Type B pancreatic cell (in vitro differentiated cells): Measurements from ENCODE around the gene CGB3. TPM values are rescaled to one million over a fixed set of nuclear protein-coding genes. Genes with fewer than 3 reads are reported as not detected.

Source experiments
- DNase-seq: peaks from one replicate; pipeline ENCODE4 v3.0.0; 2021; ENCODE audit warnings: mixed read lengths; ENCODE audit not compliant: unreplicated experiment; ENCODE audit errors: extremely low spot score
- H3K27ac Mint-ChIP-seq: 2 replicates; pipeline ENCODE4 v1.8.0; 2021; ENCODE audit warnings: mild to moderate bottlenecking, mixed read lengths
- H3K27me3 Mint-ChIP-seq: 2 replicates; pipeline ENCODE4 v1.8.0; 2021; ENCODE audit warnings: mixed read lengths
- H3K36me3 Mint-ChIP-seq: 2 replicates; pipeline ENCODE4 v1.8.0; 2021; ENCODE audit warnings: mixed read lengths
- H3K4me1 Mint-ChIP-seq: one replicate; pipeline ENCODE4 v1.8.0; 2021; ENCODE audit warnings: mixed read lengths; ENCODE audit not compliant: unreplicated experiment
- H3K4me3 Mint-ChIP-seq: 2 replicates; pipeline ENCODE4 v1.8.0; 2021; ENCODE audit warnings: mild to moderate bottlenecking, mixed read lengths
- H3K9me3 Mint-ChIP-seq: 2 replicates; pipeline ENCODE4 v1.8.0; 2021; ENCODE audit warnings: mixed read lengths
- CTCF ChIP-seq: fragments of 200-600 bp; sonication (generic); conservative IDR thresholded peaks from 2 replicates; pipeline ENCODE4 v1.5.0; 2021; ENCODE audit warnings: antibody characterized with exemption, mild to moderate bottlenecking
- total RNA-seq: library from RNA; stranded (reverse); gene quantifications from 2 replicates; pipeline ENCODE4 v1.2.1, GENCODE V29; 2021; ENCODE audit warnings: low replicate concordance

CGB3 gene
- total RNA-seq, 1 donor from 2014 or later: not detected

DNA sequence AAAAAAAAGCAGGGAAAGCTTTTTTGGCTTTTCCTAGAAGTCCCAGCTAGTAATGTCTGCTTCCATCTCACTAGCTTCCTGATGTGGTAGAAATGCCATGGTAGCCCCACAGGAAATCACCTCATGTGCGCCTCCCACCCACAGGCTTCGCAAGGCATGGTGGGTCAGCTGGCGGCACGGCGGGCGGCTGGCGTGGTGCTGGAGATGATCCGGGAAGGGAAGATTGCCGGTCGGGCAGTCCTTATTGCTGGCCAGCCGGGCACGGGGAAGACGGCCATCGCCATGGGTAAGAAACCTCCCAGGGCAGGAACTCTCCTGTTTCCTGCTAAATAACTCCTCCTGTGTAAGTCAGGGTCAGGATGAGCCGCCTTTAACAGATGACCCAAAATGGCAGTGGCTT, 20.0 kb downstream of the CGB3 start:
- peaks cover 7% of the 10 kb centered on the region for H3K4me1 Mint-ChIP-seq
- no peaks in the 10 kb centered on the region for H3K9me3 Mint-ChIP-seq
- H3K36me3 Mint-ChIP-seq: peaks cover 9% of the 10 kb centered on the region

DNA sequence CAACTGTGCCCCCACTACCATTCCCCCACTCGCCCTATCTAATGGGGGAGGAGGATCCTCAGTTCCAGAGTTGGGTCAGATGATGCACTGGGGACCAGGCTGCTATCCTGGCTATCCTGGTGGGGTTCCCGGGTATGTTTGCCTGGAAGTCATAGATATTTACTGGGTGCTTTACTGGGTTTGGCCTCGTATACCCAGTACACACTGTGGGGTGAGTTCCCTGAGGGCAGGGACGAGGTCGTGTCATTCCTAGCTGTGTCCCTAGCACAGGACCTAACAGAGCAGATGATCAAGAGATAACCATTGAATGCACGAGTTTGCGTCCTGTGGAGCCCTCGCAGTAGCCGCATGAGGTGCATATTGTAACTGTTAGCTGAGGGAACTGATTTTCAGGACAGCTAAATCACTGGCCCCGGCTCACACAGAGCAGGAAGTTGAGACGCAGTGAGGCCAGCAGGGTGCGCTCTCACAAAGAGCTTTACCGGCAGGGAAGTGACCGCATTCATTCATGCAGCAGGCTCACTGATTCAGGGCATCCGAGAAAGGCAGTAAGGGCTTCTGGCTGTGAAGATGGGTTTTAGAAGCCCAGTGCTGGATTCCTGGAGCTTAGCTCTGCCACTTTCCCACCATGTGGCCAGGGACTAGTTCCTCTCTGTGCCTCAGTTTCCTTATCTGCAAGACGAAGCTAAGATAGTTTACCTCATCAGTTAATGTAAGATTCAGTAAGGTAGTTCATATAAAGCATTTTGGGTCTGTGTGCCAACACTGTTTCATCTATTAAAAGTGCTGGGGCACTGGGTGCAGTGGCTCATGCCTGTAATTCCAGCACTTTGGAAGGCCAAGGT, 24.4 kb downstream of the CGB3 start:
- Mint-ChIP-seq H3K9me3 (no peaks in the 10 kb centered on the region), H3K27ac (peak overlapping the region; percentile 21), H3K4me1 (peaks cover 17% of the 10 kb centered on the region), H3K4me3 (peak overlapping the region; percentile 5), H3K27me3 (no peaks in the 10 kb centered on the region), H3K36me3 (peaks cover 6% of the 10 kb centered on the region)
- peak; percentile 82 for TF ChIP-seq CTCF
- DNase-seq: no peak

More for the DNA sequence above, 20.0 kb downstream of the CGB3 start:
- TF ChIP-seq CTCF: no peak
- Mint-ChIP-seq H3K27ac (no peak overlapping the region), H3K27me3 (no peaks in the 10 kb centered on the region), H3K4me3 (no peak overlapping the region)
- no peak for DNase-seq

GRCh38 chr19:48997972-48998371, 26.2 kb downstream of the CGB3 start:
- Mint-ChIP-seq H3K36me3 (peaks cover 14% of the 10 kb centered on the region), H3K27ac (no peak overlapping the region), H3K4me1 (peaks cover 27% of the 10 kb centered on the region), H3K4me3 (peak overlapping the region; percentile 27), H3K27me3 (no peaks in the 10 kb centered on the region), H3K9me3 (no peaks in the 10 kb centered on the region)
- peak; percentile 71 for TF ChIP-seq CTCF
- no peak for DNase-seq

DNA sequence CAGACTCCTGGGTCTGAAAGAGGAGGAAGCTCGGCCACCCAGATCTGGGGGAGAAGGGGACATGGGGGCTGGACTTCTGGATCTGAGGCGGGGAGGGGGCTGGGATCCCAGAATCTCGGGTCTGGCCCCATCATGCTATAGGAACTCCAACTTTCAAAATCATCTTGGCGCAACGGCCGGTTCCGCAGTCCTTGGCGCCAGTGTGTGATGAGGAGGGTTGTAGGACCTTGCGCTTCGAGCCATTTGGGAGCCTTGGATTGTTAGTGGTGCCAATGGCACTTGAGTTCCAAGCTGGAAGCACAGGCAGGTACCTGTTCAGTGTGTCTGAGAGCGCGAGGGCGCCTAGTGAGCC, 30.1 kb downstream of the CGB3 start:
- DNase-seq: no peak
- peaks cover 15% of the 10 kb centered on the region for H3K36me3 Mint-ChIP-seq
- peak overlapping the region; percentile 99 for H3K4me3 Mint-ChIP-seq
- no peaks in the 10 kb centered on the region for H3K27me3 Mint-ChIP-seq
- peak overlapping the region; percentile 100 for H3K27ac Mint-ChIP-seq
- TF ChIP-seq CTCF: no peak
- peaks cover 30% of the 10 kb centered on the region for H3K4me1 Mint-ChIP-seq
- no peaks in the 10 kb centered on the region for H3K9me3 Mint-ChIP-seq

- Mint-ChIP-seq H3K4me1 (peaks cover 30% of the 10 kb centered on the region), H3K4me3 (peak within 1 kb of the TSS; percentile 99), H3K27me3 (no peaks in the 10 kb centered on the region), H3K9me3 (no peaks in the 10 kb centered on the region), H3K36me3 (peaks cover 15% of the 10 kb centered on the region), H3K27ac (peak within 1 kb of the TSS; percentile 100)
- peak; percentile 97 for TF ChIP-seq CTCF
- peak; percentile 100 for DNase-seq
Observed at GRCh38 chr19:48993175-48994034, 30.7 kb downstream of the CGB3 start, which contains the start of the genes GYS1 and RUVBL2. Gene GYS1, minus strand, starts transcription at chr19:48993309. Its CDS starts 197 bp downstream, at chr19:48993112. Gene RUVBL2, plus strand, starts transcription at chr19:48993887. Its CDS starts 25 bp downstream, at chr19:48993912.
